H1 (cell line): ENCODE measurements around the gene FAM72A. TPM values are rescaled to one million over a fixed set of nuclear protein-coding genes. Genes with fewer than 3 reads are reported as not detected.
"Not testable (repeated sequence)": the region's sequence is repeated elsewhere in the genome, so short reads cannot be mapped to it uniquely, and the experiment has no call there.

ENCODE experiments used
- CTCF ChIA-PET: fragments of 300-600 bp; sonication (Branson Sonifier 250); formaldehyde crosslinking; loops from one replicate; lab custom pipeline; 2021; ENCODE audit not compliant: partially characterized antibody; lab: Charles Lee
- POLR2A ChIA-PET: fragments of 300-600 bp; sonication (Branson Sonifier 250); formaldehyde crosslinking; loops from one replicate; lab custom pipeline; 2021; ENCODE audit warnings: inconsistent platforms; ENCODE audit not compliant: partially characterized antibody; lab: Charles Lee
- DNase-seq, 2 experiments: peaks; one replicate each; pipeline versions ENCODE4 v3.0.0 to v3.0.0-alpha.2; 2010 to 2022; ENCODE audit warnings: low spot score in 2 of 2, low read depth in 1 of 2, mixed read lengths in 1 of 2
- FAIRE-seq: peaks from 2 replicates; lab custom pipeline; 2011; peaks lifted over from hg19 to GRCh38; lab: Jason Lieb, UNC
- H2AFZ ChIP-seq: 2 replicates; pipeline ENCODE4 v1.8.1; 2012; ENCODE audit warnings: low read length, inconsistent platforms
- H2AK5ac ChIP-seq: 2 replicates; pipeline ENCODE4 v1.6.1; 2013; ENCODE audit warnings: low read depth, low read length
- H2BK120ac ChIP-seq: replicated peaks from 2 replicates; pipeline ENCODE3; 2013; ENCODE audit warnings: low read depth, low read length, inconsistent platforms
- H2BK12ac ChIP-seq: 2 replicates; pipeline ENCODE4 v1.6.1; 2013; ENCODE audit warnings: low read depth, low read length
- H2BK15ac ChIP-seq: 2 replicates; pipeline ENCODE4 v1.6.1; 2013; ENCODE audit warnings: low read length
- H2BK20ac ChIP-seq: 2 replicates; pipeline ENCODE4 v1.6.1; 2013; ENCODE audit warnings: low read length
- H2BK5ac ChIP-seq: 2 replicates; pipeline ENCODE4 v1.6.1; 2013; ENCODE audit warnings: low read depth, low read length
- H3K14ac ChIP-seq: 2 replicates; pipeline ENCODE4 v1.6.1; 2013; ENCODE audit warnings: inconsistent platforms; ENCODE audit not compliant: insufficient read length
- H3K18ac ChIP-seq: 2 replicates; pipeline ENCODE4 v1.6.1; 2013; ENCODE audit warnings: low read length; ENCODE audit errors: extremely low read depth
- H3K23ac ChIP-seq: 2 replicates; pipeline ENCODE4 v1.6.1; 2013; ENCODE audit warnings: inconsistent platforms; ENCODE audit not compliant: insufficient read length
- H3K23me2 ChIP-seq: 2 replicates; pipeline ENCODE4 v1.6.1; 2013; ENCODE audit warnings: low read depth, low read length
- H3K27ac ChIP-seq: 2 replicates; pipeline ENCODE4 v1.6.1; 2011; ENCODE audit warnings: low read depth, low read length, inconsistent platforms
- H3K27me3 ChIP-seq, 4 experiments: replicated peaks in 1 of 4; 1 replicate in 1 of 4; 2 replicates in 3 of 4; pipeline versions ENCODE4 v1.6.1 to v1.8.1; 2011 to 2013; ENCODE audit warnings: low read length in 3 of 4, mild to moderate bottlenecking in 3 of 4, inconsistent platforms in 2 of 4, mixed read lengths in 2 of 4, moderate library complexity in 1 of 4; ENCODE audit not compliant: control insufficient read depth in 3 of 4, insufficient read depth in 3 of 4; ENCODE audit errors: extremely low read depth in 1 of 4
- H3K36me3 ChIP-seq, 4 experiments: 2 replicates each; pipeline versions ENCODE4 v1.6.1 to v1.8.1; 2011 to 2013; ENCODE audit warnings: mild to moderate bottlenecking in 4 of 4, low read length in 3 of 4, moderate library complexity in 2 of 4, control low read depth in 1 of 4, inconsistent platforms in 1 of 4; ENCODE audit not compliant: insufficient read depth in 4 of 4, control insufficient read depth in 2 of 4
- H3K4ac ChIP-seq: replicated peaks from 2 replicates; pipeline ENCODE3; 2013; ENCODE audit warnings: low read length, low read depth, mixed read lengths, inconsistent platforms; ENCODE audit not compliant: insufficient read length
- H3K4me1 ChIP-seq, 4 experiments: replicated peaks in 1 of 4; 1 replicate in 1 of 4; 2 replicates in 3 of 4; pipeline versions ENCODE4 v1.6.1 to v1.8.1; 2011 to 2013; ENCODE audit warnings: low read length in 3 of 4, inconsistent platforms in 2 of 4, mixed read lengths in 1 of 4; ENCODE audit not compliant: insufficient read depth in 4 of 4, control insufficient read depth in 3 of 4
- H3K4me2 ChIP-seq, 2 experiments: 2 replicates each; pipeline versions ENCODE4 v1.6.1 to v1.8.1; 2011 to 2013; ENCODE audit warnings: low read depth in 2 of 2, low read length in 2 of 2, control low read depth in 1 of 2, inconsistent platforms in 1 of 2, mild to moderate bottlenecking in 1 of 2; ENCODE audit not compliant: insufficient read depth in 1 of 2
- H3K4me3 ChIP-seq, 4 experiments: fragments of 200-600, 300-600 bp in 1 of 4; sonication (generic), shearing (Covaris generic), sonication (Bioruptor Twin) in 1 of 4; 2 replicates each; pipeline versions ENCODE4 v1.5.1 to v1.8.1; 2011 to 2016; ENCODE audit warnings: low read length in 4 of 4, low read depth in 3 of 4, control low read depth in 2 of 4, inconsistent platforms in 2 of 4, mild to moderate bottlenecking in 2 of 4, mixed read lengths in 1 of 4, moderate library complexity in 1 of 4; ENCODE audit not compliant: insufficient read depth in 2 of 4; ENCODE audit errors: extremely low read depth in 1 of 4
- H3K56ac ChIP-seq: replicated peaks from 2 replicates; pipeline ENCODE3; 2013; ENCODE audit warnings: low read depth, mild to moderate bottlenecking, mixed read lengths, low read length, inconsistent platforms; ENCODE audit not compliant: insufficient read length
- H3K79me1 ChIP-seq: 2 replicates; pipeline ENCODE4 v1.6.1; 2013; ENCODE audit warnings: low read depth, low read length, control low read depth
- H3K79me2 ChIP-seq, 2 experiments: 2 replicates each; pipeline versions ENCODE4 v1.6.1 to v1.8.1; 2012 to 2013; ENCODE audit warnings: low read length in 2 of 2, mild to moderate bottlenecking in 2 of 2, inconsistent platforms in 1 of 2; ENCODE audit not compliant: insufficient read depth in 2 of 2, control insufficient read depth in 1 of 2
- H3K9ac ChIP-seq, 4 experiments: replicated peaks in 1 of 4; 1 replicate in 1 of 4; 2 replicates in 3 of 4; pipeline versions ENCODE4 v1.6.1 to v1.8.1; 2011 to 2013; ENCODE audit warnings: low read depth in 3 of 4, low read length in 3 of 4, control low read depth in 2 of 4, mild to moderate bottlenecking in 2 of 4, moderate library complexity in 2 of 4, inconsistent platforms in 1 of 4; ENCODE audit errors: extremely low read depth in 1 of 4
- H3K9me3 ChIP-seq, 2 experiments: 2 replicates each; pipeline versions ENCODE4 v1.6.1 to v1.8.1; 2012 to 2013; ENCODE audit warnings: mild to moderate bottlenecking in 2 of 2, moderate library complexity in 2 of 2, control low read depth in 1 of 2, inconsistent platforms in 1 of 2, low read depth in 1 of 2, low read length in 1 of 2, mixed read lengths in 1 of 2; ENCODE audit not compliant: insufficient read depth in 2 of 2
- H4K20me1 ChIP-seq, 2 experiments: replicated peaks in 1 of 2; 2 replicates each; pipeline versions ENCODE3 to v1.8.1; 2011 to 2013; ENCODE audit warnings: inconsistent platforms in 2 of 2, low read length in 2 of 2, mild to moderate bottlenecking in 1 of 2; ENCODE audit not compliant: insufficient read depth in 2 of 2, control insufficient read depth in 1 of 2
- H4K5ac ChIP-seq: 2 replicates; pipeline ENCODE4 v1.6.1; 2013; ENCODE audit warnings: low read length, low read depth, mixed read lengths, inconsistent platforms; ENCODE audit not compliant: insufficient read length
- H4K8ac ChIP-seq: 2 replicates; pipeline ENCODE4 v1.8.0; 2013; ENCODE audit warnings: mild to moderate bottlenecking, moderate library complexity, low read length, inconsistent platforms; ENCODE audit not compliant: insufficient read depth; ENCODE audit errors: extremely low read depth
- H4K91ac ChIP-seq: replicated peaks from 2 replicates; pipeline ENCODE3; 2013; ENCODE audit warnings: low read length, mixed read lengths, inconsistent platforms; ENCODE audit not compliant: insufficient read length
- WGBS, 2 experiments: shearing (Covaris generic) in 1 of 2; methylation state at CpG; one replicate each; pipeline versions ENCODE4 v1.1.6 to v1.1.7; 2013 to 2015; ENCODE audit warnings: low lambda C conversion rate in 2 of 2, mixed read lengths in 2 of 2, inconsistent platforms in 1 of 2, low coverage in 1 of 2, missing lambda C conversion rate in 1 of 2; ENCODE audit not compliant: insufficient replicate concordance in 2 of 2, insufficient coverage in 1 of 2, insufficient read length in 1 of 2; ENCODE audit errors: extremely low coverage in 1 of 2, missing lambda C conversion rate in 1 of 2; 5-methylcytosine and 5-hydroxymethylcytosine counted together
- polyA plus RNA-seq, 7 experiments: library from polyadenylated mRNA; depleted of rRNA in 3 of 7; stranded (reverse) in 5 of 7; unstranded in 2 of 7; fragments of >200 nt in 5 of 7; fragments of 200-250 nt in 2 of 7; gene quantifications; 1 replicate in 5 of 7; 2 replicates in 1 of 7; 4 replicates in 1 of 7; pipeline versions ENCODE4 v1.2.1 to v1.2.3, GENCODE V29; 2011 to 2013; ENCODE audit warnings: missing spikeins in 2 of 7, mixed read lengths in 2 of 7
- total RNA-seq: library from RNA; stranded (reverse); fragmentation: NEBNext Ultra II Directional; extraction: Animal tissue kit (Norgen Biotek cat#: 25700); gene quantifications from 2 replicates; pipeline ENCODE4 v1.2.1, GENCODE V29; 2021

FAM72A gene
- total and polyA plus RNA-seq, 2 of the 8 experiments (the other 6 are each of a cell fraction or from before 2014, with no cell fraction given), result 10.7 to 23.0 TPM

- H3K4me3 ChIP-seq, H4K20me1 ChIP-seq, H3K9ac ChIP-seq, H4K91ac ChIP-seq, FAIRE-seq, H2AFZ ChIP-seq, H2BK15ac ChIP-seq, H2BK5ac ChIP-seq, H2BK120ac ChIP-seq, DNase-seq, H2BK12ac ChIP-seq, POLR2A ChIA-PET, H3K23ac ChIP-seq, H3K4me1 ChIP-seq, H3K36me3 ChIP-seq, H3K27me3 ChIP-seq, H3K79me2 ChIP-seq, H3K56ac ChIP-seq, H3K4me2 ChIP-seq, H3K23me2 ChIP-seq, H2AK5ac ChIP-seq, H3K9me3 ChIP-seq, H2BK20ac ChIP-seq, H3K27ac ChIP-seq, H4K8ac ChIP-seq, H3K4ac ChIP-seq, H3K14ac ChIP-seq, H3K18ac ChIP-seq, H3K79me1 ChIP-seq, H4K5ac ChIP-seq: not testable (repeated sequence)
- CTCF ChIA-PET, result interaction anchor here (0.7 kb wide), 1 partner anchor 296 kb away, joined by 3 read pairs; no protein-coding TSS in a partner anchor
- no CpG with 5 or more reads among the region's 2 CpGs for WGBS, 2 experiments
Measured at GRCh38 chr1:206183788-206184187, 18.9 kb downstream of the FAM72A start.
